GM18909 (cell line): Measurements from ENCODE around the gene STPG3.
"Not testable (repeated sequence)": the region's sequence is repeated elsewhere in the genome, so short reads cannot be mapped to it uniquely, and the experiment has no call there.

ENCODE experiments used
- ATAC-seq: cut with Tn5 transposase; IDR thresholded peaks from one replicate; pipeline ENCODE4 v1.9.1; 2021; ENCODE audit warnings: mild to moderate bottlenecking; ENCODE audit not compliant: unreplicated experiment, poor library complexity

The STPG3 gene

GRCh38 chr9:137232510-137232909 lies 18.6 kb upstream of the STPG3 start:
- ATAC-seq: no peak

DNA sequence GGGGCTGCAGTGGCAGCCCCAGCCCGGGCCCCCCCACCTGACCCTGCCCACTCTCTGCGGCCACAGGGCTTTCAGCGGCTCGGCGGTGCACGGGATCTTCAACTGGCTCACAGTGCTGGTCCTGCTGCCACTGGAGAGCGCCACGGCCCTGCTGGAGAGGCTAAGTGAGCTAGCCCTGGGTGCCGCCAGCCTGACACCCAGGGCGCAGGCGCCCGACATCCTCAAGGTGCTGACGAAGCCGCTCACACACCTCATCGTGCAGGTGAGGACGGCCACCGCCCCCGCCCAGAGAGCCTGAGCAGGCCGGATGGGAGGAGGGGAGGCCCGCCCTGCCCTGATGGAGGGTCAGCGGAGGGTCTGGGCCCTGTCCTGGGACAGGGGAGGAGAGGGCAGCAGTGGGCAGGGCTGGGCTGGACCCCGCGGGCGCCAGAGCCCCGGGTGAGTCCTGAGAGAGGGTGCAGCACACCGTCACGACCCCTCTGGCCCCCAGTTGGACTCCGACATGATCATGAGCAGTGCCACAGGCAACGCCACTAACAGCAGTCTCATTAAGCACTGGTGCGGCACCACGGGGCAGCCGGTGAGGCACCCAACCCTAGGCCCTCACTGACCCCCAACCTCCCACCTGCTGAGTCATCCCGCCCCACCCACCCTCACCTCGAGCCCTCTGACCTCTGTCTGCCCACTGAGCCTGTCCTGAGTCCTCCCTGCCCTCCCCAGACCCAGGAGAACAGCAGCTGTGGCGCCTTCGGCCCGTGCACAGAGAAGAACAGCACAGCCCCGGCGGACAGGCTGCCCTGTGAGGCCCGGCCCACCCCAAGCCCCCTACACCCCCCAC lies 17.7 kb upstream of the STPG3 start:
- no peak for ATAC-seq

- no peak for ATAC-seq
These were observed 16.9 kb upstream of the STPG3 start for GRCh38 chr9:137234055-137234697.

- no peak for ATAC-seq
These were observed 16.2 kb upstream of the STPG3 start for GRCh38 chr9:137234758-137235423.

- no peak for ATAC-seq
These were observed 15.5 kb upstream of the STPG3 start for GRCh38 chr9:137235424-137236237.

DNA sequence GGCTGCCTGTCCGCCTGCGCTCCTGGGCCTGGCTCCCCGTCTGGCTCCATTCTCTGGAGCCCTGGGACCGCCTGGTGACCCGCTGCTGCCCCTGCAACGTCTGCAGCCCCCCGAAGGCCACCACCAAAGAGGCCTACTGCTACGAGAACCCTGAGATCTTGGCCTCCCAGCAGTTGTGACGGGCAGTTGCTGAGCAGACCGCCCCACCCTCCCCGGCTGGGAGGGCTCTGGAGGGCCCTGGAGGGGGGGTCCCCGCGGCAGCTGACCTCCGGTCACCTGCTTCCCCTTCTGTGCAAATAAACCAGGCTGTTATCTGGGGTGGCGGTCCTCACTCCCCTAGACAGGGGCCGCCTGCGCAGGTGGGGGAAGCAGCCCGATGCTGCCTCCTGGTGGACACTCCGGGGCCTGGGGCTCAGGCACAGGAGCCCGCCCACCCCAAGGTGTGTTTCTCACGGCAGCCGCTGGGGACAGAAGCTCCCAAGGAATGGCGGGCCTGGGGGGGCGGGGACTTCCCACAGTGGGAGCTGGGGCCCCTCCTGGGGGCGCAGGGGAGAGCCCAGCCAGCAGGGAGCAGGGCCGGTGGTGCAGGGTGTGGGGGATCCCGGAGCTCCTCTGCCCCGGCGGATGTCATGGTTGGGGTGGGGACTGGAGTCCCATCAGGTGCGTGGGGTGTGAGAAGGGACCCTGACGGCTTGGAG lies 14.7 kb upstream of the STPG3 start:
- peak; percentile 18 for ATAC-seq

DNA sequence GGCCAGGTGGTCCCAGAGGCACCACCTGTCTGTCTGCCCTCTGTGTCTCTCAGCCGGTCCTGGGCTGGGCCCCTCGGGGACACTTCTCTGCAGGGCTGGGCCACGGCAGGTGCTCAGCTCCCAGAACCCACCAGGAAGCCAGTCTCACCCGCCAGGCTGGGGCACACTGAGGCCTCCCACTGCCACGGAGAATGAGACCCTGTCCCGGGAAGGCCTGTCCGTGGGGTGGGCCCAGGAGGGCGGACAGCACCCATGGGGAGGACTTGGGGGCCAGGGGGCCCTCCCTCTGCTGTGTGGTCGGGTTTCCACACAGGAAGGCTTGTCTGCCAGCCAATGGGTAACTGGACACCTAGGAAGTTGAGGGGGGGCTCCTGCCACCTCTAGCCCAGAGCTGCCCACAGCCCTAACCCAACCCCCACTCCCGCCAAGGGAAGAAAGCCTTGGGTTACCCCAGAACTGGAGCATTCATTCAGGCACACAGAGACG lies 14.1 kb upstream of the STPG3 start:
- no peak for ATAC-seq

- ATAC-seq: no peak
These were observed 13.0 kb upstream of the STPG3 start for GRCh38 chr9:137237759-137238726.

- ATAC-seq: not testable (repeated sequence)
These were observed 11.4 kb upstream of the STPG3 start for GRCh38 chr9:137239541-137240200.

GRCh38 chr9:137240318-137240840 lies 10.7 kb upstream of the STPG3 start:
- ATAC-seq: peak; percentile 24

DNA sequence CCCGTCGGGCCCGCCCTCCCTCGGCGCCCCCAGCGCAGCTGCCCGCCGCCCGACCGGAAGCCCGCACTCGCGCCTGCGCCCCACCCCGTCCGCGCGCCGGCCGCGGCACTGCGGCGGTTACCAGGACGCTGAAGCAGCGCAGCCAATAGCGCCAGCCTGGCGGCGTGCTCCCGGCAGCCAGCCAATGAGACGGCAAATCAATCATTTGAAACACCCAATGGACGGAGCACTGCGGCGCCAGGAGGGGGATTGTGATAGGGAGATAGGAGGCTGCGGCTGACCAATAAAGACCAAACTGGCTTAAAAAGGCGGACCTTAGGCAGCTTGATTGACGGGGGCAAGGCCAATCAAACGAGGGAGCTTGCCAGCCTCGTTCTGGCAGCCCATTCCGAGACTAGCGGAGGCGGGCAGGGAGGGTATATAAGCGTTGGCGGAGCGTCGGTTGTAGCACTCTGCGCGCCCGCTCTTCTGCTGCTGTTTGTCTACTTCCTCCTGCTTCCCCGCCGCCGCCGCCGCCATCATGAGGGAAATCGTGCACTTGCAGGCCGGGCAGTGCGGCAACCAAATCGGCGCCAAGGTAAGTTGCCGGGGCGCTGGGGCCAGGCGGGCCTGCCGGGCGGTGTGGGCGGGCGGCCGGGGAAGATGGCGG lies 10.1 kb upstream of the STPG3 start, which contains the start of gene TUBB4B:
Gene TUBB4B, plus strand, starts transcription at position 447 of the 649 bp plus-strand sequence. Its CDS starts 74 bp downstream, at position 521.
- peak; percentile 77 for ATAC-seq

GRCh38 chr9:137241490-137242268 lies 9.4 kb upstream of the STPG3 start:
- ATAC-seq: peak; percentile 10

DNA sequence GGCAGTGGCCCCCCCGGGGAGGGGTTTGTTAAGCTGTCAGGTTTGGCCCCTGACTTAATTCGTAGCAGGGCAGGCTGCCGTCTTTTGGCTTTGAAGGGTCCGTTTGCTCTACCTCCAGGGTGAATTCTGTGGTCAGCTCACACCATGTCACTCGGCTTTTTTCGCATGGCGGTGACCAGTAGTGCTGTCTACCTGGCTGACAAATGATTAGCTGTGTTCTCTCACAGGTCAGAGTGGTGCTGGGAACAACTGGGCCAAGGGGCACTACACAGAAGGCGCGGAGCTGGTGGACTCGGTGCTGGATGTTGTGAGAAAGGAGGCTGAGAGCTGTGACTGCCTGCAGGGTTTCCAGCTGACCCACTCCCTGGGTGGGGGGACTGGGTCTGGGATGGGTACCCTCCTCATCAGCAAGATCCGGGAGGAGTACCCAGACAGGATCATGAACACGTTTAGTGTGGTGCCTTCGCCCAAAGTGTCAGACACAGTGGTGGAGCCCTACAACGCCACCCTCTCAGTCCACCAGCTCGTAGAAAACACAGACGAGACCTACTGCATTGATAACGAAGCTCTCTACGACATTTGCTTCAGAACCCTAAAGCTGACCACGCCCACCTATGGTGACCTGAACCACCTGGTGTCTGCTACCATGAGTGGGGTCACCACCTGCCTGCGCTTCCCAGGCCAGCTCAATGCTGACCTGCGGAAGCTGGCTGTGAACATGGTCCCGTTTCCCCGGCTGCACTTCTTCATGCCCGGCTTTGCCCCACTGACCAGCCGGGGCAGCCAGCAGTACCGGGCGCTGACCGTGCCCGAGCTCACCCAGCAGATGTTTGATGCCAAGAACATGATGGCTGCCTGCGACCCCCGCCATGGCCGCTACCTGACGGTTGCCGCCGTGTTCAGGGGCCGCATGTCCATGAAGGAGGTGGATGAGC lies 8.6 kb upstream of the STPG3 start:
- no peak for ATAC-seq

GRCh38 chr9:137243266-137243625 lies 7.8 kb upstream of the STPG3 start:
- not testable (repeated sequence) for ATAC-seq
